HG03442 (cell line): Measurements from ENCODE around the gene PDCL3.

Source experiments
- ATAC-seq: cut with Tn5 transposase; IDR thresholded peaks from one replicate; pipeline ENCODE4 v1.9.1; 2021; ENCODE audit warnings: mild to moderate bottlenecking, moderate library complexity; ENCODE audit not compliant: unreplicated experiment

PDCL3 gene

GRCh38 chr2:100611079-100612029, 48.6 kb downstream of the PDCL3 start:
- ATAC-seq: no peak

GRCh38 chr2:100612388-100613000, 49.7 kb downstream of the PDCL3 start:
- ATAC-seq: no peak

- no peak for ATAC-seq
These were observed 50.9 kb downstream of the PDCL3 start for GRCh38 chr2:100613719-100614118.

GRCh38 chr2:100614455-100615000, 51.7 kb downstream of the PDCL3 start:
- ATAC-seq: no peak

GRCh38 chr2:100615471-100615870, 52.7 kb downstream of the PDCL3 start:
- no peak for ATAC-seq

- ATAC-seq: no peak
These were observed 53.1 kb downstream of the PDCL3 start for GRCh38 chr2:100615886-100616285.

GRCh38 chr2:100616841-100617390, 54.1 kb downstream of the PDCL3 start:
- no peak for ATAC-seq

GRCh38 chr2:100619951-100620350, 57.2 kb downstream of the PDCL3 start:
- no peak for ATAC-seq

GRCh38 chr2:100620481-100620880, 57.7 kb downstream of the PDCL3 start:
- ATAC-seq: no peak

GRCh38 chr2:100621371-100621951, 58.7 kb downstream of the PDCL3 start:
- ATAC-seq: no peak

GRCh38 chr2:100623033-100623715, 60.4 kb downstream of the PDCL3 start:
- ATAC-seq: no peak

GRCh38 chr2:100623930-100624329, 61.1 kb downstream of the PDCL3 start:
- ATAC-seq: no peak

- ATAC-seq: no peak
These were observed 61.7 kb downstream of the PDCL3 start for GRCh38 chr2:100624536-100624935.

GRCh38 chr2:100625717-100626116, 62.9 kb downstream of the PDCL3 start:
- ATAC-seq: no peak
